GM18505 (cell line): ENCODE measurements around the gene RHOT2.

Experiments
- ATAC-seq: cut with Tn5 transposase; IDR thresholded peaks from one replicate; pipeline ENCODE4 v1.9.1; 2021; ENCODE audit not compliant: unreplicated experiment
- POLR2A ChIP-seq: IDR thresholded peaks from 4 replicates; pipeline ENCODE4 v1.6.1; 2011; ENCODE audit warnings: borderline replicate concordance; ENCODE audit not compliant: insufficient read depth, insufficient read length; ENCODE audit errors: extremely low read depth

The RHOT2 gene

DNA sequence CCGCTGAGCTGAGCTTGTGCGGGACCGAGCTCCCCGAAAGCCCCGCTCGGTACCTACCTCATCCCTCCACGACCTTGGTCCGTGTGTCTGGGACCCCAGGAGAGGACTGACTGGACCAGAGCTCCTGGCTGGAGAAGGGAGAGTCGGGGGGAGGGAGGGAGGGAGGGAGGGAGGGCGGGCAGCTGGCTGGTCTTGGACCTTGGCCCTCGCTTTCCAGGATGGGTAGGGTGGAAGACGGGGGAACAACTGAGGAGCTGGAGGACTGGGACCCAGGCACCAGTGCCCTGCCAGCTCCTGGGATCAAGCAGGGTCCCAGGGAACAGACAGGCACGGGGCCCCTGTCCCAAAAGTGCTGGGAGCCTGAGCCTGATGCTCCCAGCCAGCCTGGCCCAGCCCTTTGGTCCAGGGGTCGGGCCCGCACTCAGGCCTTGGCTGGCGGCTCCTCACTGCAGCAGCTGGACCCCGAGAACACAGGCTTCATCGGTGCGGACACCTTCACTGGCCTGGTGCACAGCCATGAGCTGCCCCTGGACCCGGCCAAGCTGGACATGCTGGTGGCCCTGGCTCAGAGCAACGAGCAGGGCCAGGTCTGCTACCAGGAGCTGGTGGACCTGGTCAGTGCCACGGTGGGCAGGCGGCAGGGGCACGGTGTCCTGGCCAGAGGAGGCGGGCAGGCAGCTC lies 8.1 kb downstream of the RHOT2 start:
- no peak for ATAC-seq
- no peak for TF ChIP-seq POLR2A

DNA sequence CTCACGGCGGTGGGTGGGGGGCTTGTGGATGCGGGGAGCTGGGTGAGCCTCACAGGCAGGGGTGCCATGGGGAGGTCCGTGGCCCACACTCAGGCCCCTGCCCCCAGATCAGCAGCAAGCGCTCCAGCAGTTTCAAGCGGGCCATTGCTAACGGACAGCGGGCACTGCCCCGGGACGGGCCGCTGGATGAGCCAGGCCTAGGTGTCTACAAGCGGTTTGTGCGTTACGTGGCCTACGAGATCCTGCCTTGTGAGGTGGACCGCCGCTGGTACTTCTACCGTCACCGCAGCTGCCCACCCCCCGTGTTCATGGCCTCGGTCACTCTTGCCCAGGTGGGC lies 8.6 kb downstream of the RHOT2 start:
- no peak for TF ChIP-seq POLR2A
- ATAC-seq, result no peak

GRCh38 chr16:676913-677312 lies 9.0 kb downstream of the RHOT2 start:
- no peak for ATAC-seq
- TF ChIP-seq POLR2A, result no peak

GRCh38 chr16:677316-678190 lies 9.6 kb downstream of the RHOT2 start:
- no peak for TF ChIP-seq POLR2A
- no peak for ATAC-seq

GRCh38 chr16:678209-678857 lies 10.4 kb downstream of the RHOT2 start:
- TF ChIP-seq POLR2A, result no peak
- ATAC-seq, result no peak

DNA sequence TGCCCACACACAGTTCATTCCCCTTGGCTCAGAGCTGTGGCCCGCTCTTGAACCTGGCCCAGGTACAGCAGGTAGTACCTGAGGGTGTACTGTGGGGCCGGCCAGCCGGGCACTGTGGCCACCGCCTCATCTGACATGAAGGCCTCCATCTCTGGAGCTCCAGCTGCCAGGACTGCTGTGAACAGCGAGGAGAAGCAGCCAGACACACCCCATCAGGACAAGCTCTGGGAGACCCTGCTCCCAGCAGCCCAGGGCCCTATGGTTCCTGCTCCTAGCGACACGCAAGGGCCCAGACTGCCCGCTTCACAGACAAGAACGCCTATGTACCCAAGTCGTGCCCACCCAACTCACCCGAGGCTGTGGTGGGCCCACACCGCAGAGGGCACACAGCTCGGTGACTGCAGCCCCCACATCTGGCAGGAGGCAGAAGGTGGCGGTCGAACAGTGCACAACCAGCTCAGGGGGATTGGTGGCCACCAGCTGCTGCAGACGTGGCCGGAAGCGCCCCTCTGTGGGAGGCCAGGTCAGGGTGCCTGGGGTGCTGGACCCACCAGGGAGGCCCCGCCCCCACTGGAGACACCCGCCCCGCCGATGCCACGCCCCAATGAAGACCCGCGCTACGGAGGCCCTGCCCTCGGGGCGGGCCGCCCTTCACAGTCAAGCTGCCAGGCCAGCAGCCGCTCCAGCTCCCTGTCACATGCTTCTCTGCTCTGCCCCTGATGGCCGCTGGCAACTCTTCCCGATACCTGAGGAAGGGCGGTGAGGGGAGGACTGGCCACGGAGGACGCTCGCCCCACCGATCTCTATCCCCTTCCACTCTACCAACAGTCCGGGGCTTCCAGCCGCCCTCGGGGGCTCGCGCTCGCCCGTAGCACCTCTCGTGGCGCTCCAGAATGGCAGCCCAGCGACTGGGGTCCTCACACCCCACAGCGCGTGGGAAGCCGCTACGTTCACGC lies 11.2 kb downstream of the RHOT2 start:
- TF ChIP-seq POLR2A, result no peak
- no peak for ATAC-seq

GRCh38 chr16:679814-680624 lies 12.1 kb downstream of the RHOT2 start, which contains the start of gene STUB1:
STUB1 (plus strand) TSS chr16:680410; CDS start chr16:680526, 116 bp downstream.
- ATAC-seq, result peak; percentile 37
- peak; percentile 86 for TF ChIP-seq POLR2A

GRCh38 chr16:680625-680945 lies 12.7 kb downstream of the RHOT2 start:
- peak; percentile 0 for ATAC-seq
- TF ChIP-seq POLR2A, result no peak

GRCh38 chr16:680967-681745 lies 13.2 kb downstream of the RHOT2 start:
- no peak for TF ChIP-seq POLR2A
- no peak for ATAC-seq

DNA sequence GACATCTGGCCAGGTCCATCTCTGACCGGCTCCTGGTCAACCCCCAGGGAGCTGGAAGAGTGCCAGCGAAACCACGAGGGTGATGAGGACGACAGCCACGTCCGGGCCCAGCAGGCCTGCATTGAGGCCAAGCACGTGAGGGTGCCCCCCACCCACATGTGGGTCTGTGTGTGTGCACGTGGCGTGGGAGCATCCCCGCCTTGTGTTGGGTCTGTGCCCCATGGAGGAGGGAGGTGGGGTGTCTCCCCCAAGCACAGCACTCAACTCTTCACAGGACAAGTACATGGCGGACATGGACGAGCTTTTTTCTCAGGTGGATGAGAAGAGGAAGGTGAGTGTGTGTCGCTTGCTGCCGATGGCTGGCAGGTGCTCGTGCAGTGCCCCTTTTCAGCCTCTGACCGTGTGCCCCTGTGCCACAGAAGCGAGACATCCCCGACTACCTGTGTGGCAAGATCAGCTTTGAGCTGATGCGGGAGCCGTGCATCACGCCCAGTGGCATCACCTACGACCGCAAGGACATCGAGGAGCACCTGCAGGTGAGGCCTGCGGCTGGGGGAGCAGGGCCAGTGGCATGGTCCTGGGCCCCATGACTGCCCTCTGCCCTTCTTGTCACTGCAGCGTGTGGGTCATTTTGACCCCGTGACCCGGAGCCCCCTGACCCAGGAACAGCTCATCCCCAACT lies 14.0 kb downstream of the RHOT2 start:
- TF ChIP-seq POLR2A, result no peak

More for the DNA sequence above, 14.0 kb downstream of the RHOT2 start:
- ATAC-seq, result no peak
